K562 (cell line): ENCODE data around the gene EFNA2. TPM values are rescaled to one million over a fixed set of nuclear protein-coding genes. Genes with fewer than 3 reads are reported as not detected.
A peak's percentile ranks its signal among the peaks of the same experiment; 100 is the strongest.

Experiments used
- ATAC-seq: fragments of 200-7000 bp; cut with Tn5 transposase; 3 replicates; pipeline ENCODE4 v1.9.1; 2020; ENCODE audit warnings: moderate library complexity
- BruUV-seq: library from RNA; stranded (reverse); fragments of 400-500 nt; replicated peaks from 2 replicates; lab custom pipeline; 2021; lab: Mats Ljungman, UMichigan
- CTCF ChIA-PET: fragments of 300-600 bp; formaldehyde crosslinking; extraction: SDS; loops from one replicate; lab custom pipeline; 2021; ENCODE audit warnings: low intra/inter-chr PET ratio; lab: Yijun Ruan, JAX
- POLR2A ChIA-PET: fragments of 300-600, 350-650 bp; sonication (Branson Sonifier 250); formaldehyde crosslinking; extraction: SDS; loops from one replicate; lab custom pipeline; 2021; ENCODE audit warnings: antibody characterized with exemption, inconsistent platforms; lab: Yijun Ruan, JAX
- DNase-seq, 4 experiments: peaks; one replicate each; pipeline versions ENCODE4 v3.0.0 to v3.0.0-alpha.2; 2011 to 2018; ENCODE audit warnings: low spot score in 3 of 4, mixed read lengths in 3 of 4; ENCODE audit errors: extremely low read depth in 1 of 4
- FAIRE-seq: peaks from 2 replicates; lab custom pipeline; 2011; peaks lifted over from hg19 to GRCh38; lab: Jason Lieb, UNC
- H2AFZ ChIP-seq: 2 replicates; pipeline ENCODE4 v1.6.0; 2011; ENCODE audit warnings: low read depth, low read length, control low read depth, inconsistent platforms
- H3K27ac ChIP-seq: fragments of 200-600 bp; 3 replicates; pipeline ENCODE4 v1.8.0; 2011; ENCODE audit warnings: low read depth, mild to moderate bottlenecking, control low read depth, inconsistent platforms, low read length, moderate library complexity, mixed read lengths; ENCODE audit errors: extremely low read depth
- H3K27me3 ChIP-seq, 2 experiments: fragments of 300-600 bp in 1 of 2; 2 replicates in 1 of 2; 3 replicates in 1 of 2; pipeline versions ENCODE4 v1.6.0 to v1.8.0; 2011; ENCODE audit warnings: inconsistent platforms in 2 of 2, low read length in 2 of 2, mild to moderate bottlenecking in 1 of 2, mixed read lengths in 1 of 2, moderate library complexity in 1 of 2; ENCODE audit not compliant: control insufficient read depth in 2 of 2, insufficient read depth in 2 of 2
- H3K36me3 ChIP-seq: fragments of 300-600 bp; 3 replicates; pipeline ENCODE4 v1.8.0; 2011; ENCODE audit warnings: mild to moderate bottlenecking, low read length, inconsistent platforms; ENCODE audit not compliant: control insufficient read depth, insufficient read depth
- H3K4me1 ChIP-seq, 2 experiments: fragments of 200-600 bp in 1 of 2; replicated peaks in 1 of 2; 2 replicates in 1 of 2; 3 replicates in 1 of 2; pipeline versions ENCODE4 v1.5.1 to v1.8.0; 2011; ENCODE audit warnings: inconsistent platforms in 2 of 2, low read length in 2 of 2, mild to moderate bottlenecking in 1 of 2, mixed read lengths in 1 of 2, moderate library complexity in 1 of 2; ENCODE audit not compliant: control insufficient read depth in 2 of 2, insufficient read depth in 2 of 2
- H3K4me2 ChIP-seq: 2 replicates; pipeline ENCODE4 v1.6.1; 2011; ENCODE audit warnings: low read length, control low read depth, inconsistent platforms, mixed read lengths; ENCODE audit not compliant: insufficient read depth
- H3K4me3 ChIP-seq: fragments of 200-600 bp; sonication (generic), shearing (Covaris generic); 2 replicates; pipeline ENCODE4 v1.5.1; 2016; ENCODE audit warnings: control low read depth, inconsistent platforms
- H3K79me2 ChIP-seq: fragments of 200-600 bp; 3 replicates; pipeline ENCODE4 v1.8.0; 2011; ENCODE audit warnings: low read length, inconsistent platforms; ENCODE audit not compliant: control insufficient read depth, insufficient read depth
- H3K9ac ChIP-seq, 2 experiments: 2 replicates each; pipeline versions ENCODE4 v1.6.0 to v1.6.1; 2011; ENCODE audit warnings: low read depth in 2 of 2, low read length in 2 of 2, control low read depth in 1 of 2, inconsistent platforms in 1 of 2, mild to moderate bottlenecking in 1 of 2, mixed read lengths in 1 of 2; ENCODE audit not compliant: insufficient read depth in 1 of 2
- H3K9me1 ChIP-seq: one replicate; pipeline ENCODE4 v1.6.0; 2011; ENCODE audit warnings: inconsistent platforms, mild to moderate bottlenecking, low read length, moderate library complexity; ENCODE audit not compliant: control insufficient read depth, insufficient read depth
- H3K9me3 ChIP-seq: replicated peaks from 2 replicates; pipeline ENCODE4 v1.5.1; 2011; ENCODE audit warnings: low read depth, low read length, inconsistent platforms; ENCODE audit not compliant: control insufficient read depth, insufficient read depth
- H4K20me1 ChIP-seq: replicated peaks from 2 replicates; pipeline ENCODE4 v1.6.1; 2011; ENCODE audit warnings: low read length, inconsistent platforms, mixed read lengths; ENCODE audit not compliant: control insufficient read depth, insufficient read depth
- EGR1 ChIP-seq: fragments of 450-650 bp; conservative IDR thresholded peaks from 2 replicates; pipeline ENCODE4 v1.6.1; 2017; ENCODE audit warnings: mild to moderate bottlenecking
- FOXP1 ChIP-seq: sonication (generic); formaldehyde crosslinking; IDR thresholded peaks from 2 replicates; pipeline ENCODE4 v1.8.0; 2022; ENCODE audit warnings: mild to moderate bottlenecking, missing genetic modification reagents
- HIVEP1 ChIP-seq: fragments of 250-450 bp; sonication (Bioruptor Pico); IDR thresholded peaks from 2 replicates; pipeline ENCODE4 v1.4.0; 2020; ENCODE audit warnings: mild to moderate bottlenecking
- ILF3 ChIP-seq: fragments of 450-650 bp; IDR thresholded peaks from 2 replicates; pipeline ENCODE4 v1.6.1; 2018; ENCODE audit warnings: antibody characterized with exemption, mild to moderate bottlenecking, moderate library complexity, borderline replicate concordance
- MAFK ChIP-seq: IDR thresholded peaks from 2 replicates; pipeline ENCODE4 v1.6.1; 2011; ENCODE audit warnings: low read length, improper control_type of control experiment
- WGBS: fragments of 100-300 bp; shearing (Covaris generic); methylation state at CpG from one replicate; pipeline ENCODE4 v1.1.6; 2016; ENCODE audit warnings: low coverage, mixed read lengths; ENCODE audit not compliant: insufficient coverage; ENCODE audit errors: missing lambda C conversion rate; 5-methylcytosine and 5-hydroxymethylcytosine counted together
- in situ Hi-C: fragments of 300-500 bp; cut with MboI; formaldehyde crosslinking; loops from 4 replicates; pipeline ENCODE4 v1.15.0; 2018; ENCODE audit warnings: inconsistent platforms, mixed read lengths
- intact Hi-C: fragments of 100-400 bp; cut with micrococcal nuclease; formaldehyde crosslinking; loops from 2 replicates; pipeline ENCODE4 v1.14.2; 2022
- polyA plus RNA-seq, 8 experiments: library from polyadenylated mRNA; depleted of rRNA in 4 of 8; stranded (reverse) in 5 of 8; unstranded in 3 of 8; fragments of >200 nt; fragmentation: Nextera tagmentation in 2 of 8; fragmentation: Illumina TruSeq in 1 of 8; extraction: Ambion mirVana in 2 of 8; extraction: Trizol in 1 of 8; gene quantifications; 2 replicates each; pipeline versions ENCODE4 v1.2.1 to v1.2.3, GENCODE V29; 2011 to 2014; ENCODE audit warnings: inconsistent platforms in 1 of 8, missing spikeins in 1 of 8
- total RNA-seq, 7 experiments: library from RNA; depleted of rRNA in 6 of 7; stranded (reverse); fragments of >200 nt in 6 of 7; fragmentation: Illumina TruSeq in 2 of 7; extraction: Trizol in 2 of 7; gene quantifications; 2 replicates each; pipeline versions ENCODE4 v1.2.1 to v1.2.3, GENCODE V29; 2011 to 2021; ENCODE audit warnings: low replicate concordance in 1 of 7
- TF ChIP-seq, protein P1 (sequence below), 2 experiments: fragments of 450-650 bp in 1 of 2; sonication (generic) in 1 of 2; formaldehyde crosslinking; conservative IDR thresholded peaks; 2 replicates each; pipeline versions ENCODE4 v1.4.0 to v1.8.1; 2020 to 2022; ENCODE audit warnings: mild to moderate bottlenecking in 1 of 2, missing genetic modification reagents in 1 of 2
- TF ChIP-seq, protein P2 (sequence below): fragments of 200-600 bp; sonication (generic); IDR thresholded peaks from one replicate; pipeline ENCODE4 v1.6.1; 2012; ENCODE audit warnings: mild to moderate bottlenecking, low read depth, low read length, inconsistent platforms
- TF ChIP-seq, protein P3 (sequence below): sonication (generic); formaldehyde crosslinking; IDR thresholded peaks from 2 replicates; pipeline ENCODE4 v1.9.0; 2022; ENCODE audit warnings: mild to moderate bottlenecking, missing genetic modification reagents

EFNA2 gene
- total and polyA plus RNA-seq, 9 of the 15 experiments (the other 6 are each of a cell fraction or from before 2014, with no cell fraction given): 0.11 to 0.44 (median 0.15) TPM; not detected in 6

DNA sequence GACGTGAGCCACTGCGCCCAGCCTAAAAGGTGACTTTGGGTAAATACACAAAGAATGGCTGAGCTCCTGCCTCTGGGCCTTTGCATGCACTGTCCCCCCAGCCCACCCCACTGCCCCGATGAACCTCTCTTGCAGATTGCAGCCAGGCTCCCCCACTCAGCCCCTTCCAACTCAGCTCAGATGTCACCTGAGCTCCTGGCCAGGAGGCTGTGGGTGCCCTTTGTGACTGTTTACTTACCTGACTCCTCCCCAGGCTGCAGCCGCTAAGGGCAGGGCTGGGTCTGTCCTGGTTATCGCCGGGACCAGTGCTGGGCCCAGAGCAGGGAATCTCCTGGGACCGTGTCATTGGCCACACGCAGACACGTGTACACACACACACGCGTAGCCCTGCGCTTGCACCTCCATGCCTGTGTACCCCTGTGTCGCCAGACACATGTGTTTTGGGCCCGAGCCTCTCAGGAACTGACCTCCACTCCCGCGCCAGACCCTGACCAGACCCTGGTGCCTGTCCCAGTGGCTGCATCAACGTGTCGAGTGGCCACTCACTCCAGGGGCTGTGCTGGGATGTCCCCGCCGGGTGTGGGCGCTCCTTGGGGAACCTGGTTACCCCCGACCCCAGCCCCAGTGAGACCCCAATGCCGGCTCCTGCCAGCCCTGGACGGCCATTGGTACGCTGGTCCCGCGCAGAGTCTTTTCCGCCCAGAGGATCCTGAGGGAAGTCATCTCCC lies 18.7 kb downstream of the EFNA2 start:
- 57% methylated on average over 19 of the region's 28 CpGs for WGBS
- no peak overlapping the region for H3K4me3 ChIP-seq
- POLR2A ChIA-PET: interaction anchor here (3.4 kb wide), 1 partner anchor 35 kb away, joined by 13 read pairs; the partner anchor contains the start of gene CIRBP
- H3K9ac ChIP-seq: peak overlapping the region in 1 of 2 experiments; percentile 66; a peak in 2 of 4 replicates
- H3K9me3 ChIP-seq: no peaks in the 10 kb centered on the region
- H3K4me1 ChIP-seq: peaks cover 6 to 55% of the 10 kb centered on the region in 2 experiments
- H3K27me3 ChIP-seq: peaks cover 6 to 11% of the 10 kb centered on the region in 2 experiments; a peak in 3 of 5 replicates
- no peak overlapping the region for H3K27ac ChIP-seq
- intact Hi-C loops: no loop called here
- no peaks in the 10 kb centered on the region for H3K9me1 ChIP-seq
- FAIRE-seq: no peak
- CTCF ChIA-PET: no interaction called here
- H4K20me1 ChIP-seq: peaks cover 1% of the 10 kb centered on the region; the same call in 1 of the 2 replicates
- in situ Hi-C loops: no loop called here
- H3K4me2 ChIP-seq: no peak overlapping the region; the same call in 1 of the 2 replicates
- DNase-seq: peak in 1 of 4 experiments; percentile 36
- H2AFZ ChIP-seq: peak overlapping the region; percentile 70
- ATAC-seq: peak; percentile 41
- BruUV-seq: no TSS peak
- no peaks in the 10 kb centered on the region for H3K36me3 ChIP-seq
- H3K79me2 ChIP-seq: peaks cover 11% of the 10 kb centered on the region; the same call in 2 of the 3 replicates
- TF ChIP-seq, protein P1, sequence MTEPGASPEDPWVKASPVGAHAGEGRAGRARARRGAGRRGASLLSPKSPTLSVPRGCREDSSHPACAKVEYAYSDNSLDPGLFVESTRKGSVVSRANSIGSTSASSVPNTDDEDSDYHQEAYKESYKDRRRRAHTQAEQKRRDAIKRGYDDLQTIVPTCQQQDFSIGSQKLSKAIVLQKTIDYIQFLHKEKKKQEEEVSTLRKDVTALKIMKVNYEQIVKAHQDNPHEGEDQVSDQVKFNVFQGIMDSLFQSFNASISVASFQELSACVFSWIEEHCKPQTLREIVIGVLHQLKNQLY (CRISPR knock-in tag; conservative IDR thresholded peaks at IDR 0.05): no peak
- TF ChIP-seq ILF3 (no peak), MAFK (no peak), FOXP1 (CRISPR knock-in tag) (no peak), EGR1 (no peak), HIVEP1 (CRISPR knock-in tag) (no peak)
- TF ChIP-seq, protein P2, sequence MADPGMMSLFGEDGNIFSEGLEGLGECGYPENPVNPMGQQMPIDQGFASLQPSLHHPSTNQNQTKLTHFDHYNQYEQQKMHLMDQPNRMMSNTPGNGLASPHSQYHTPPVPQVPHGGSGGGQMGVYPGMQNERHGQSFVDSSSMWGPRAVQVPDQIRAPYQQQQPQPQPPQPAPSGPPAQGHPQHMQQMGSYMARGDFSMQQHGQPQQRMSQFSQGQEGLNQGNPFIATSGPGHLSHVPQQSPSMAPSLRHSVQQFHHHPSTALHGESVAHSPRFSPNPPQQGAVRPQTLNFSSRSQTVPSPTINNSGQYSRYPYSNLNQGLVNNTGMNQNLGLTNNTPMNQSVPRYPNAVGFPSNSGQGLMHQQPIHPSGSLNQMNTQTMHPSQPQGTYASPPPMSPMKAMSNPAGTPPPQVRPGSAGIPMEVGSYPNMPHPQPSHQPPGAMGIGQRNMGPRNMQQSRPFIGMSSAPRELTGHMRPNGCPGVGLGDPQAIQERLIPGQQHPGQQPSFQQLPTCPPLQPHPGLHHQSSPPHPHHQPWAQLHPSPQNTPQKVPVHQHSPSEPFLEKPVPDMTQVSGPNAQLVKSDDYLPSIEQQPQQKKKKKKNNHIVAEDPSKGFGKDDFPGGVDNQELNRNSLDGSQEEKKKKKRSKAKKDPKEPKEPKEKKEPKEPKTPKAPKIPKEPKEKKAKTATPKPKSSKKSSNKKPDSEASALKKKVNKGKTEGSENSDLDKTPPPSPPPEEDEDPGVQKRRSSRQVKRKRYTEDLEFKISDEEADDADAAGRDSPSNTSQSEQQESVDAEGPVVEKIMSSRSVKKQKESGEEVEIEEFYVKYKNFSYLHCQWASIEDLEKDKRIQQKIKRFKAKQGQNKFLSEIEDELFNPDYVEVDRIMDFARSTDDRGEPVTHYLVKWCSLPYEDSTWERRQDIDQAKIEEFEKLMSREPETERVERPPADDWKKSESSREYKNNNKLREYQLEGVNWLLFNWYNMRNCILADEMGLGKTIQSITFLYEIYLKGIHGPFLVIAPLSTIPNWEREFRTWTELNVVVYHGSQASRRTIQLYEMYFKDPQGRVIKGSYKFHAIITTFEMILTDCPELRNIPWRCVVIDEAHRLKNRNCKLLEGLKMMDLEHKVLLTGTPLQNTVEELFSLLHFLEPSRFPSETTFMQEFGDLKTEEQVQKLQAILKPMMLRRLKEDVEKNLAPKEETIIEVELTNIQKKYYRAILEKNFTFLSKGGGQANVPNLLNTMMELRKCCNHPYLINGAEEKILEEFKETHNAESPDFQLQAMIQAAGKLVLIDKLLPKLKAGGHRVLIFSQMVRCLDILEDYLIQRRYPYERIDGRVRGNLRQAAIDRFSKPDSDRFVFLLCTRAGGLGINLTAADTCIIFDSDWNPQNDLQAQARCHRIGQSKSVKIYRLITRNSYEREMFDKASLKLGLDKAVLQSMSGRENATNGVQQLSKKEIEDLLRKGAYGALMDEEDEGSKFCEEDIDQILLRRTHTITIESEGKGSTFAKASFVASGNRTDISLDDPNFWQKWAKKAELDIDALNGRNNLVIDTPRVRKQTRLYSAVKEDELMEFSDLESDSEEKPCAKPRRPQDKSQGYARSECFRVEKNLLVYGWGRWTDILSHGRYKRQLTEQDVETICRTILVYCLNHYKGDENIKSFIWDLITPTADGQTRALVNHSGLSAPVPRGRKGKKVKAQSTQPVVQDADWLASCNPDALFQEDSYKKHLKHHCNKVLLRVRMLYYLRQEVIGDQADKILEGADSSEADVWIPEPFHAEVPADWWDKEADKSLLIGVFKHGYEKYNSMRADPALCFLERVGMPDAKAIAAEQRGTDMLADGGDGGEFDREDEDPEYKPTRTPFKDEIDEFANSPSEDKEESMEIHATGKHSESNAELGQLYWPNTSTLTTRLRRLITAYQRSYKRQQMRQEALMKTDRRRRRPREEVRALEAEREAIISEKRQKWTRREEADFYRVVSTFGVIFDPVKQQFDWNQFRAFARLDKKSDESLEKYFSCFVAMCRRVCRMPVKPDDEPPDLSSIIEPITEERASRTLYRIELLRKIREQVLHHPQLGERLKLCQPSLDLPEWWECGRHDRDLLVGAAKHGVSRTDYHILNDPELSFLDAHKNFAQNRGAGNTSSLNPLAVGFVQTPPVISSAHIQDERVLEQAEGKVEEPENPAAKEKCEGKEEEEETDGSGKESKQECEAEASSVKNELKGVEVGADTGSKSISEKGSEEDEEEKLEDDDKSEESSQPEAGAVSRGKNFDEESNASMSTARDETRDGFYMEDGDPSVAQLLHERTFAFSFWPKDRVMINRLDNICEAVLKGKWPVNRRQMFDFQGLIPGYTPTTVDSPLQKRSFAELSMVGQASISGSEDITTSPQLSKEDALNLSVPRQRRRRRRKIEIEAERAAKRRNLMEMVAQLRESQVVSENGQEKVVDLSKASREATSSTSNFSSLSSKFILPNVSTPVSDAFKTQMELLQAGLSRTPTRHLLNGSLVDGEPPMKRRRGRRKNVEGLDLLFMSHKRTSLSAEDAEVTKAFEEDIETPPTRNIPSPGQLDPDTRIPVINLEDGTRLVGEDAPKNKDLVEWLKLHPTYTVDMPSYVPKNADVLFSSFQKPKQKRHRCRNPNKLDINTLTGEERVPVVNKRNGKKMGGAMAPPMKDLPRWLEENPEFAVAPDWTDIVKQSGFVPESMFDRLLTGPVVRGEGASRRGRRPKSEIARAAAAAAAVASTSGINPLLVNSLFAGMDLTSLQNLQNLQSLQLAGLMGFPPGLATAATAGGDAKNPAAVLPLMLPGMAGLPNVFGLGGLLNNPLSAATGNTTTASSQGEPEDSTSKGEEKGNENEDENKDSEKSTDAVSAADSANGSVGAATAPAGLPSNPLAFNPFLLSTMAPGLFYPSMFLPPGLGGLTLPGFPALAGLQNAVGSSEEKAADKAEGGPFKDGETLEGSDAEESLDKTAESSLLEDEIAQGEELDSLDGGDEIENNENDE: no peak
- TF ChIP-seq, protein P3, sequence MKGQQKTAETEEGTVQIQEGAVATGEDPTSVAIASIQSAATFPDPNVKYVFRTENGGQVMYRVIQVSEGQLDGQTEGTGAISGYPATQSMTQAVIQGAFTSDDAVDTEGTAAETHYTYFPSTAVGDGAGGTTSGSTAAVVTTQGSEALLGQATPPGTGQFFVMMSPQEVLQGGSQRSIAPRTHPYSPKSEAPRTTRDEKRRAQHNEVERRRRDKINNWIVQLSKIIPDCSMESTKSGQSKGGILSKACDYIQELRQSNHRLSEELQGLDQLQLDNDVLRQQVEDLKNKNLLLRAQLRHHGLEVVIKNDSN (CRISPR knock-in tag): peak; percentile 42; the same call in 1 of the 2 replicates
